Adrenal gland (tissue), 12 donors: ENCODE results near the gene NOC3L. TPM values are rescaled to one million over a fixed set of nuclear protein-coding genes. Genes with fewer than 3 reads are reported as not detected.
"Not testable (repeated sequence)": the region's sequence is repeated elsewhere in the genome, so short reads cannot be mapped to it uniquely, and the experiment has no call there.

Experiments
- DNase-seq, 7 donors: peaks; one replicate each; pipeline ENCODE4 v3.0.0-alpha.2; 2019 to 2020
- H3K27ac ChIP-seq, 5 donors: fragments of 200-600 bp; sonication (generic) in 4 of 5; 1 replicate in 3 of 5; 2 replicates in 2 of 5; pipeline versions ENCODE4 v1.5.1 to v1.8.0; 2016 to 2020; ENCODE audit warnings: mild to moderate bottlenecking in 1 of 5
- H3K27me3 ChIP-seq: fragments of 200-600 bp; 2 replicates; pipeline ENCODE4 v1.8.0; 2021
- H3K36me3 ChIP-seq, 2 donors: fragments of 200-600 bp; replicated peaks in 1 of 2; 1 replicate in 1 of 2; 2 replicates in 1 of 2; pipeline versions ENCODE4 v1.5.1 to v1.8.0; 2018 to 2022
- H3K4me1 ChIP-seq, 2 donors: fragments of 200-600 bp; replicated peaks in 1 of 2; 1 replicate in 1 of 2; 2 replicates in 1 of 2; pipeline versions ENCODE4 v1.5.1 to v1.8.0; 2018 to 2021
- H3K4me3 ChIP-seq, 4 donors: fragments of 200-600 bp; sonication (generic) in 3 of 4; one replicate each; pipeline ENCODE4 v1.5.1; 2016 to 2018
- H3K9me3 ChIP-seq, 3 donors: fragments of 200-600 bp; sonication (generic) in 1 of 3; replicated peaks in 1 of 3; 1 replicate in 2 of 3; 2 replicates in 1 of 3; pipeline versions ENCODE4 v1.5.1 to v1.8.0; 2016 to 2021
- CTCF ChIP-seq, 6 experiments: fragments of 450-650 bp in 4 of 6; fragments of 200-600 bp in 2 of 6; sonication (generic) in 1 of 6; IDR thresholded peaks; 1 replicate in 5 of 6; 2 replicates in 1 of 6; pipeline versions ENCODE4 v1.5.1 to v1.8.0; 2016 to 2021; ENCODE audit warnings: antibody characterized with exemption in 6 of 6, mild to moderate bottlenecking in 2 of 6, moderate library complexity in 1 of 6
- POLR2A ChIP-seq, 2 donors: fragments of 450-650 bp; IDR thresholded peaks; one replicate each; pipeline ENCODE4 v1.6.1; 2017; ENCODE audit warnings: antibody characterized with exemption in 2 of 2, mild to moderate bottlenecking in 2 of 2, moderate library complexity in 1 of 2
- WGBS, 4 donors: extraction: QIAGEN DNeasy Blood & Tissue Kit in 2 of 4; methylation state at CpG; one replicate each; pipeline versions ENCODE4 v1.1.5 to v1.1.7; 2013 to 2017; 5-methylcytosine and 5-hydroxymethylcytosine counted together
- intact Hi-C, 2 donors: fragments of 100-400 bp; cut with DNase I; formaldehyde crosslinking; loops; one replicate each; pipeline versions ENCODE4 v1.14.1 to v1.15.0; 2022 to 2023
- polyA plus RNA-seq, 3 donors: library from polyadenylated mRNA; stranded (reverse); fragments of 200-250 nt in 2 of 3; fragments of 350-450 nt in 1 of 3; fragmentation: Illumina TruSeq in 1 of 3; extraction: RNeasy Lipid Tissue Mini Kit (QIAGEN cat#74804) in 1 of 3; gene quantifications; one replicate each; pipeline ENCODE4 v1.2.3, GENCODE V29; 2013 to 2014
- total RNA-seq, 9 donors: library from RNA; depleted of rRNA in 4 of 9; stranded (reverse); fragments of >200 nt in 4 of 9; fragments of 120-200 nt in 1 of 9; fragmentation: NEBNext Ultra II Directional in 1 of 9; extraction: Animal tissue kit (Norgen Biotek cat#: 25700) in 1 of 9; gene quantifications; one replicate each; pipeline versions ENCODE4 v1.1.0 to v1.2.4, GENCODE V29; 2013 to 2023
- donor health status: healthy with polysubstance abuse.
- donor health status: Bipolar disorder and iron deficiency.
- donor health status: DM: yes; HTN: yes; CAD: no.
- donor health status: DM: no; HTN: no; CAD: no.
- donor health status: DM: no; HTN: no; CAD: no.
- donor health status: DM: yes; HTN: yes; CAD: no.

NOC3L gene
- total and polyA plus RNA-seq, 12 donors = 6.2 to 30.2 (median 18.8) TPM

- Histone ChIP-seq H3K36me3 (peaks cover 0 to 45% of the 10 kb centered on the region in 2 donors), H3K27me3 (no peaks in the 10 kb centered on the region), H3K9me3 (peaks cover 0 to 4% (median 0%) of the 10 kb centered on the region in 3 donors), H3K4me3 (no peak overlapping the region), H3K27ac (no peak overlapping the region), H3K4me1 (no peaks in the 10 kb centered on the region)
- intact Hi-C loops = no loop called here
- TF ChIP-seq CTCF (IDR thresholded peaks at IDR 0.05) (no peak), POLR2A (IDR thresholded peaks at IDR 0.05) (no peak)
- no peak for DNase-seq
Measured at GRCh38 chr10:94351089-94351488, 11.7 kb downstream of the NOC3L start.

GRCh38 chr10:94350500-94350899 is 12.2 kb downstream of the NOC3L start:
- H3K27me3 ChIP-seq, intact Hi-C loops, H3K4me1 ChIP-seq, H3K27ac ChIP-seq, H3K4me3 ChIP-seq, DNase-seq, H3K9me3 ChIP-seq: not testable (repeated sequence)
- H3K36me3 ChIP-seq = peaks cover 0 to 43% of the 10 kb centered on the region in 2 donors
- 92 to 96% (median 95%) methylated on average over 4 of the region's 4 CpGs for WGBS, 4 donors

- no peak for DNase-seq
- Histone ChIP-seq H3K4me1 (no peaks in the 10 kb centered on the region), H3K4me3 (no peak overlapping the region), H3K9me3 (peaks cover 0 to 4% (median 0%) of the 10 kb centered on the region in 3 donors), H3K27ac (no peak overlapping the region), H3K27me3 (no peaks in the 10 kb centered on the region), H3K36me3 (peaks cover 0 to 36% of the 10 kb centered on the region in 2 donors)
- intact Hi-C loops = no loop called here
- WGBS, 4 donors = 51 to 74% (median 66%) methylated on average over 3 of the region's 3 CpGs
- TF ChIP-seq CTCF (IDR thresholded peaks at IDR 0.05) (no peak), POLR2A (IDR thresholded peaks at IDR 0.05) (no peak)
Measured at GRCh38 chr10:94349327-94349726, 13.4 kb downstream of the NOC3L start.

- no peak for TF ChIP-seq CTCF (IDR thresholded peaks at IDR 0.05)
- no peak for TF ChIP-seq POLR2A (IDR thresholded peaks at IDR 0.05)
Measured at GRCh38 chr10:94344522-94345122, 18.1 kb downstream of the NOC3L start.

GRCh38 chr10:94343151-94343550 is 19.6 kb downstream of the NOC3L start:
- peak in 4 of 7 donors; percentile 26 to 36 (median 29) for DNase-seq
- WGBS, 4 donors = 64 to 72% (median 69%) methylated on average over 3 of the region's 3 CpGs
- Histone ChIP-seq H3K27me3 (no peaks in the 10 kb centered on the region), H3K4me3 (no peak overlapping the region), H3K4me1 (no peaks in the 10 kb centered on the region), H3K36me3 (peaks cover 0 to 24% of the 10 kb centered on the region in 2 donors), H3K9me3 (peaks cover 0 to 4% (median 0%) of the 10 kb centered on the region in 3 donors), H3K27ac (no peak overlapping the region)
- intact Hi-C loops = no loop called here
- TF ChIP-seq CTCF (IDR thresholded peaks at IDR 0.05) = no peak
- no peak for TF ChIP-seq POLR2A (IDR thresholded peaks at IDR 0.05)

More at GRCh38 chr10:94344522-94345122, 18.1 kb downstream of the NOC3L start:
- peaks cover 0 to 17% of the 10 kb centered on the region in 2 donors for H3K36me3 ChIP-seq
- H3K27me3 ChIP-seq = no peaks in the 10 kb centered on the region
- WGBS, 4 donors = 85 to 90% (median 87%) methylated on average over 6 of the region's 6 CpGs
- no peaks in the 10 kb centered on the region for H3K4me1 ChIP-seq
- peaks cover 0 to 4% (median 0%) of the 10 kb centered on the region in 3 donors for H3K9me3 ChIP-seq
- no peak overlapping the region for H3K4me3 ChIP-seq
- intact Hi-C loops = no loop called here
- no peak overlapping the region for H3K27ac ChIP-seq
- no peak for DNase-seq
